Activated naive CD4-positive, alpha-beta T cell (primary cell): ENCODE measurements around the gene PRUNE2.
"Not testable (repeated sequence)": the region's sequence is repeated elsewhere in the genome, so short reads cannot be mapped to it uniquely, and the experiment has no call there.

Experiments
- DNase-seq, 4 experiments: peaks; one replicate each; lab custom pipeline; 2025; lab: John Stamatoyannopoulos, UW

PRUNE2 gene

DNA sequence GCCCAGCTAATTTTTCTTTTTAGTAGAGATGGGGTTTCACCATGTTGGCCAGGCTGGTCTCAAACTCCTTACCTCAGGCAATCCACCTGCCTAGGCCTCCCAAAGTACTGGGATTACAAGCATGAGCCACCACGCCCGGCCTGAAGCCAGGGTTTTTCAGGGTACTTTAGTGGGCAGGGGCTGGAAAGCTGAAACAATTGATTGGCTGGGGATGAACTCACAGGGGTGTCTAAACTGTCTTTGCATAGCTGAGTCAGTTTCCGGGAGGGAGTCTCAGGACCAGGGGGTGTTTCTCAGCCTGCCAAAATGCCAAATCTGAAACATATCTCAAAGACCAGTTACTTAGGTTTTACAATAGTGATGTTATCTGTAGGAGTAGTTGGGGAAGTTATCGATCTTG is 46.1 kb downstream of the PRUNE2 start:
- DNase-seq = no peak

DNA sequence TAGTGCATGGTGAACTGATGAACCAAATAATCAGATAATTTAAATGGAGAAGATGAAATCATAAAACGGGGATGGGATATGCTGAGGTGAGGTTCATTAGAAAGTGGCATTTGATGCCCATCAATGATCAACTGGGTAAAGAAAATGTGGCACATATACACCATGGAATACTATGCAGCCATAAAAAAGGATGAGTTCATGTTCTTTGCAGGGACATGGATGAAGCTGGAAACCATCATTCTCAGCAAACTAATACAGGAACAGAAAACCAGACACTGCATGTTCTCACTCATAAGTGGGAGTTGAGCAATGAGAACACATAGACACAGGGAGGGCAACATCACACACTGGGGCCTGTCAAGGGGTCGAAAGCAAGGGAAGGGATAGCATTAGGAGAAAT is 47.7 kb downstream of the PRUNE2 start:
- not testable (repeated sequence) for DNase-seq

DNA sequence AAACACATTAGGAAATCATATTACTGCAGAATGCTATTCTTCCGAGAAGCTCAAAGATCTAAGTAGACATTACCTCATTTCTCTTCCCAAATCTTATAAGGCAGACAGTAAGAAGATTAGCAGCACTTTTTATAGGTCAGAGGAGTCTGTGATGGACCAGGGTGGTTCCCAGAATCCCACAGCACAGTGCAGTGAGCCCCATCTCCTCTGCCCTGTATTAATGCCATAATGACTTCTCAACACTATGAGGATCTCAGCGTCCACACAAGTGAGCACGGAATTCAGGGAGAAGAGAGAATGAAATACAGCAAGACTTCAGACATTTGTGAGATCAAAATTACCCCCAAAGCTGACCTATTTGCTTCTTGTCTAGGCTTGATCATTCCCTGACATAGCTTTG is 49.9 kb downstream of the PRUNE2 start:
- no peak for DNase-seq

DNA sequence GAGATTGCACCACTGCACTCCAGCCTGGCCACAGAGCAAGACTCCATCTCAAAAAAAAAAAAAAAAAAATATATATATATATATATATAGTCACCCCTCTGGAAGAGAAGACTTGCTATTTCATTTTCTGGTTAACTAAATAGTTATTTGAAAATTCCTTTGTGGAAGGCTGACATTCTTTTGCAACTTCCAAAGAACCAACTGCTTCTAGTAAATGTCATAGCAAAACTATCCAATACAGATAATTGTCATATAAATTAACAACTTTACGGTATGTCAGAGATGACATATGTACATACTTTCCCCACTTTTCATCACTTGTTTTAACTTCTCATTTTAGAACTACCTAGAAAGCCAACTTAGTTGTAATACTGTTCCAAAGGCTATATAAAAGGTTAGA is 50.9 kb downstream of the PRUNE2 start:
- no peak for DNase-seq

DNA sequence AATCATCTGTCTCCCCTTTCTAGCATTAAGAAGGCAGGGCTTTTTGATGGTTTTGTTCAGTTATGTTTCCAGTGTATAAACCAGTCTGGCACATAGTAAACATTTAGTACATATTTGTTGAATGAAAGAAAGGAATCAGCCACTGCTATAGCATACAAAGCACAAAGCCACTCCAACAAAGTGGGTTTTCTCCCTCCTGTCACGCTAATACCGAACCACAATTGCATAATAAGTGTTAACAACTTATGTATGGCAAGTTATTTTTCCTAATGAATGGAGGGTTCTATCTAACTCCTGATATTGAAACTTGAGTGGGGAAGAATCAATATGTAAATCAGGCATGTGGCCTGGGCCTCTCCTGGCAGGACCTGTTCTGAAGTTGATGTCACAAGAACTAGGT is 53.9 kb downstream of the PRUNE2 start:
- DNase-seq = no peak

DNA sequence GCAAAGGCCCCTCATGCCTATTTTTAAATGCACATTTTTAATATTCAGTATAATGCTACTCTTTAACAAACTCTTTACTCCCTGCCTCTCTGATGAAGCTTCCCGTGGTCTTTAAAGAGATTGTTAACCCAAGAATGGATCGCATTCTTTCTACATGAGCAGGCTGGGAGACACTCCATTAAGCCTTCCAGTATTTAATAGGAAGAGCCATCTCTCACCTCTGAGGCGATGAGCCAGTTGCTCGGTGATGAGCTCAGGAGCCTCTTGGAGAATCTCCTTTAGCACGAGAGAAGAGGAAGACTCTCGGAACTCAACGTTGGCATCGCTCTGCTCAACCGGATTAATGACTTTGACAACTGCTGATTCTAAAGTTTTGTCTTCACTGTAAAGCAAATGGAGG is 59.6 kb downstream of the PRUNE2 start:
- no peak for DNase-seq

DNA sequence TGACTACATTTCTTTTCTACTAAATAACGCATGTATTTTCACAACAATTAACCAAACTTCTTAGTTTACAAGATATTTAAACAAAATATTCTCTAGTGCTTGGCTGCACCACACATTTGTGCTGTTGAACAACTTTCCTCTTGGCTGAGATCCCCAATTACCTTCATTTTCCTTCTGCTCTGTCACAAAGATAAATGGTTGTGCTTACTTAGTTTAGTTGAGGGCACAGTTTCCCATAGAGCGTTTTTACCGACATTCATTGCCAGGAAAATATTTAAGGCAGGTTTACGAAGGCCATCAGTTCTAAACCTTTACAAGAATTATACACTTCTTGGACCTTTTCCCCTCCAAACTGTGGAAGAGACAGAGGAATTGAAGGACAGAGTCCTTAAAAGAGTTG is 60.7 kb downstream of the PRUNE2 start:
- DNase-seq = no peak

DNA sequence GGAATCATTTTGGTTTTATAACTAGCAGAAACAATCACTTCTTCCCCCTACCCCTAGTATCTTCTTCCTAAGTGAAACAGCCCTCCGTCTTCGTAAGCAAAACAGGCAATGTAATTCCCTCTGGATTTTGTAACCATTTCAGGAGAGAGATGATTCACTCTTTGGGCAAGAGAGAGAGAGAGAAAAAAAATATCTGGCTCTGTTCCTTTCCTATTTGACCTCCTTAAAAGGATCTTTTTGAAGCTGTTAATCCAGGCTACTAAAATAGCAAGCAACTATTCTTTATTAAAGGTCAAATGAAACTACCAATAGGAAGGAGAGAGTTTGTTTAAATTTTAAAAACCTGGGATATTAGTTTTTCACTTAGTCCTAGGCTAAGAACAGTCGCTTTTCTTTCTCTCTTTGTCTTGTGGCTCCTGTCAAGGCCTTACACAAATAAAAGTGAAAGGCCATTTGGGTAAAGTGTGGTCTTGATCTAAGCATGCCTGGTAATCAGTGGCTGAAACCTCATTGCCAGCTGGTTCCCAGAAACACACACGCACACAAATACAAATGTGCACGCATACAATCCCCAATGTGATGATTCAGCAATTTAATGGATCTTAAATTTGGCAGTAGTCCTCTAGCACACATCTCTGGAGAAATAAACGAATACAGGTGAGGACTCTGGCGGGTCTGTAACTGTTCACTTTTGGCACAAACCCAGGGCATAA is 70.2 kb downstream of the PRUNE2 start:
- no peak for DNase-seq

DNA sequence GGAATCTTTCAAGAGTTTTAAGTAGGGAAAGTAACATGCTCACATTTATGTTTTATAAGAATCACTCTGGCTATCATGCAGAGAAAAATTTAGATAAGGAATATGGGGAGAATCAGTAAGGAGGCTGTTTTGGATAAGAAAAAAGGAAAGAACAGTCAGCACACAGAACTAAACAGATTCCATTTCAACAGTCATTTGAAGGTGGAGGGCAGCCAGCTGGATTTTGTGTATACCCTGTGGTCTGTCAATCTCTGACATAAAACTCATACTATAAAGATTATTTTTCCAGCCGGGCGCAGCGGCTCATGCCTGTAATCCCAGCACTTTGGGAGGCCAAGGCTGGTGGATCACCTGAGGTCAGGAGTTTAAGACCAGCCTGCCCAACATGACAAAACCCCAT is 77.5 kb downstream of the PRUNE2 start:
- DNase-seq = no peak

DNA sequence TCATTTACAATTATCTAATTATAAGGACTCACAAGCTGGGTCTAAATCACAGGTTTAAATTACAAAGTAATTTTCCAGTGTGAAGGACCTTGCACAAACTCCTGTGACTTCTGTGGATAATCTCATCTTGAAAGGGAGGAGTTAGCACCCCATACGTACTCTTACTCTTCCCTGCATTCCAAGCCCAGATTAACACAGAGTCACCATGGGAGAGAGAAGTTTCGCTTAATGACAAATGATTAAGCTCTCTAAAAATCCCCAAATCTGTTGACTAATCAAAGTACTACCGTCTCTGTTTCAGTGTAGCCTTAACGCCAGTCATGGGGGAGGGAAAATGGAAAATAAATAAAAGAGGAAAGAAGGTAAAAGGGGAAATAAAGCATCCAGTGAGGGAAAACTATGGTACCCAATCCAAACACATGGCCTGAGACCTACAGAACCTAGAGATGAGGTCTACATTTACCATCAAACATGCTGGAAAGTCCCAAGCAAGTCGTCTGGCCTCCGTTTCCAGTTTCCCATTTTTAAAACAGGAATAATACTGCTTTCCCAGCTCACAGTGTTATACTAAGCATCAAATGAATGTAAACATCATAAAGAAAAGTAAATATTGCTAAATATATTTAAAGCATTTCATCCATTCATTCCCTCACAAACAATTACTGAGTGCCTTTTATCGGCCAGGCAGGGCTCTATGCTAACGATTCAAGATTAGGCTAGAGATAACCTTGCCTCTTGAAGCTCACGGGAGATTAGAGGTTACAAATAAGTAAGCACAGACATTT is 78.4 kb downstream of the PRUNE2 start:
- DNase-seq = no peak

DNA sequence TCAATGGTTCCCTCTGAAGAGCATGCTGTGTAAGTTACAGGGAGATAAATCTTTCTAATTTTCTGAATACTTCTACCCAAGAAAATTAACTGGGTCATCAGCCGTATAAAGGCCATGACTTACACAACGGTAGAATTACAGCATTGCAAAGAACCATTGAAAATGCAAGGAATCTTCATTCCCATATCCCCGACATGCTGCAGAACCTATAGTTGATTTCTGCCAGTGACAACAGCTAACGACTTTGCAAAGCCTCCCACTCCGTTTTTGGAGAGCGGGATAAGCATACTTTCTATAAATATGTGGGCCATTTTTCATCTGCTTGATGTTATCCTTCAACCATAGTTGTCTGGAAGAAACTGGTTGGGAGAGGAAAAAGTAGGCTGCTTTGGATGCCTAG is 85.5 kb downstream of the PRUNE2 start:
- no peak for DNase-seq

DNA sequence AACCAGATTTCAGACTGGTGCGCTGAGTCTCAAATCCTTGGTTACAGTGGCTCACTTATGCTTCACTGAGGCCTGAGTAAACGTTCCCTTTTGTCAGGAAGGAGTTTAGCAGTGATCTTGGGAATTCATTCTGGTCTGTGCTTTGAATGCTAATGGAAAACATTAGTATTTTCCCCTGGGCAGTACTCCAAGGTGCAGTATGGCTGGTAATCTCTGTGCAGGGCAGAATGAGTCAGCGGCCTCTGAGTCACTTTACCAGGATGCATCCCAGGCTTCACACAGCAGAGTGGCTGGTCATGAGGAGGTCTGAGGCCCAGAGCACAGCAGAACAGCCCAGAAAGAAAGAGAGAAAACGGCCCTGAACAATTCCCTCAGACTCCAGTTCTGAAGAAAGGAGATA is 87.6 kb downstream of the PRUNE2 start:
- no peak for DNase-seq

DNA sequence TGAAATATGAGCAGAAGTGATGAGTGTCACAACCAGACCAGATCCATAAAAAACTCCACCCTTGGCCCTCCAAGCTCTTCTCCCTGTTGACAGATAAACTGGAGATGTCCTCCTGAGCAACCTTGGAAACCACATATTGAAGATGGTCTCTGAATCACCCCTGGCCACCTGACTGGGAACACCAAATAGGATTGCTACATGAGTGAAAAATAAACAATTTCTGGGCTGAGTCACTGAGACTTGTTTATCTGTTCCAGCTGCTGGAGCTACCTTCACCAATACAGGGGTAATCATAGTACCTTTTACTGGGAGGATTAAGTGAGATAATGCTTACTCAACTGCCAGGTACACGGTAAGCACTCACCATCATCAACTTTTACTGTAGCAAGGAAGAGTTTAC is 88.4 kb downstream of the PRUNE2 start:
- no peak for DNase-seq

DNA sequence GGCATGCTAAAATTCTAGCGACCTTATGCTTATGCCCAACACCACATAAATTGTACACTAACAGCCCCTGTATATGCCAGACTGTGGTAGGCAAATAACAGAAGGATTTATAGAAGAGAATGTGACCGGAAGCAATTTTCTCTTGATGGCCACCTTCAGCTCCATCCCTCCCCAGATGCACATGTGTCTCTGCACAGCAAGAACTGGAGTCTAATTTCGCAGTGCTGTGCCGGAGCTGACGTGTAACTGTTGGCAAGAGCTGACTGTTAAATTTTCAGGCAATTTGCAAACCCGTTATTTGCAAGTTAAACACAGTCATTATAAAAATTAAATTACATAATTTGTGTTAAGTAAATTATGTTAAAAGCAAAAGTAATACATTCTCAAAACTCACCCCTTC is 93.3 kb downstream of the PRUNE2 start:
- no peak for DNase-seq

DNA sequence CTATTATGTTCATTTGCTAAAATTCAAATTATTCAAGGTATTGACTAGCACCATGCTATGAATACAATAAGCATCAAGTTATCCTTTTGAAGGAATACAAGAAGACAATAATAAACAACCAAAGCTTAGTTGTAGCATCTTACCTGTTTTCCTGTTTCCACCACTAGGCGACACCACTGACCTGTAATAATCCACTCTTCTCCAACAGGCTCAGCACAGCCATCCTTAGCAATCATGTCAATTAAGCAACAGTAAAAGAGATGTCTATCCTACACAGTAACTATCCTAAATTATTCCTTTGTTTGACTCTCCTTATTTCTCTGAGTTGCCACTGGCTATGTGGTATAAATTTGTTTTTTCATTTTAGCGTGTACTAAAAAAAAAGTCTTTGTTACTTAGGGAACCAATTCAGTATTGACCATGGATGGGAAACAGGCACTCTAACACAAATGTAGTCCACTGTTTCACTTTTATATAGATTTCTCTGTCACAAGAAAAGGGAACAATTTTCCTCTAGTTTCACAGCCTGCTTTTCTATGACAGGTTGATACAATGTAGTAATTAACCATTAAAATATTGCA is 95.4 kb downstream of the PRUNE2 start:
- DNase-seq = no peak

DNA sequence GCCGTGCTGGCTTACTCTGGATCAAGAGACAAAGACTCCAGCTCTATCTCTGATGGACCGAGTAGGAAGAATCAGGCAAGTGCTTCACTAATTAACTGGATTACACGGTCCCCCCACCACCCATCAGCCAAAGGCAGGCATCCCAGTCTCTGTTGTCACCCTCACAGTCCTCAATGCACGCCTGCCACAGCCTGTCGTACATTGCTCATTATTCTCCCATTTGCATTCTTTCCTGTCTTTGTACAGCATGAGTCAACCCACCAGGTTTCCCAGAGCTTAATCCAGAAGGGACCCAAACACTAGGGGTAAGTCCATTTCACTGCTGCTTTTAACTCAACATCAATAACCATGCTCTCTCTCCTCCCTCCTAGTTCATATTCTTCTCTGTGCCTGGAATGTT is 97.3 kb downstream of the PRUNE2 start:
- no peak for DNase-seq

DNA sequence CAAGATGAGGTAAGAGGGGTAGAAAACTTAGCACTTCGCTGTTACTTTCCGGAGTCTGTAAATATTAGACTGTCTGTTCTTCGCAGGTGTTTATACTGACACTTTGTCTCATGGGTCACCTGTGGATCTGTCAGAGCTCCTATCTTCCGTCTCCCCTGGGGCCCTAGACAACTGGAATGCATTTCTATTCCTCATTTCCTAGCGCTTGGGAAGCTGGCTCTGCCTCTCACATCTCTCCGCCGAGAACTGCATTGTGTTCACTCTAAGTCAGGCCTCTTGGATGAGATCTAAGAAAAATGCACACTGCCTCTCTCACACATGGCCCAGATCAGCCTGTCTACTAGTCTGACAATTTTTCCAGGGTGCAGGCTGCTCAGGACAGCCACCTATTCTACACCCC is 102.2 kb downstream of the PRUNE2 start:
- no peak for DNase-seq

DNA sequence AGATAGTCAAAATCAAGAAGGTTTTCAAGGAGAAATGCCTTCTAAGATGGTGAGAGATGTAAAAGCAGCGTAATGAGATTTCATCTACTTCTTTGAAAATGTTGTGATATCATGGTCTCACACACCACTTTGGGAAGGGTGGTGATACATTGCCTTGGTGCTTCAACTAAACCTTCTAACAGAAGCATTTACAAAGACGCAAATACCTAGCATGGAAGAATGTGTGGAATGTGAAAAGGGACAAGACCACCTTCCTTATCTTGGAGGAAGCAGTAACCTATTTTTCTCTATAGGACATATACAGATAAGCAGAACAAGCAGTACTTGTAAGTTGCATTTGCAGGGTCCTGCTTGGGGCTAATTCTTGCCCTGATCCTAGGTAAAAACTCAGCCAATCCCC is 102.8 kb downstream of the PRUNE2 start:
- no peak for DNase-seq

DNA sequence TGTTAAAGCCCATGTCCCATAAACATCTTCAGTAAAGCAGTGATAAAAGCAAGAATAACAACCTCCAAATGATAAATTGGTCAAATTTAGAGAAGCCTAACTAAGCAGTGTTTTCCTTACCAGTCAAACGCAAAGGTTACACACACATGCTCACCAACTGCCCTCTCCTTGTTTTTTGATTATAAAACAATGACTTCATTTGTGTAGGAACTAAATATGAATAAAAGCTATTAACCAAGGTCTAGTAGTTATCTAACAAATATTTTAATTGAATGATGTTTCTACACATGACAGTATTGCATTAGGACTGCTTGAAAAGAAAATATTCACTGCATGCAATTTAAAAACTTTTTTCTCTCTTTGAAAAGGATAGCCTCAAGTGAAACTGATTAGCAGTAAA is 105.0 kb downstream of the PRUNE2 start:
- DNase-seq = no peak

DNA sequence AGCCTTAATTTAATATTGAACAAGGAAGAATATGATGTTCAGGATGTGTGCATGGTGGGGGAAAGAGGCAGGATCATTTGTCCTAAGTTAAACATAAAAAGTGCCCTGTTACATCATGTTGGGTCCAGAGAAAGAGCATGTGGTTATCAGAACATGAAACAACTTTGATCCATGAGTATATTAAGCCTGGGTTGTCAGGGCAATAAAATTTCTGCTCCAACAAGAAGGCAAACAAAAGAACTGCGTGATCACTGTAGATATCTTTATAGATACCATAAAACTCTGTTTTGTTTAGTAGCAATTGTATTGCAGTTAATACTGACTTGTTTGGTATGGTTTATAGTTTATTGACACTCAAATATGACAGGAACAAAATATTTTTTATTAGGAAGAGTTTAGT is 106.4 kb downstream of the PRUNE2 start:
- no peak for DNase-seq

DNA sequence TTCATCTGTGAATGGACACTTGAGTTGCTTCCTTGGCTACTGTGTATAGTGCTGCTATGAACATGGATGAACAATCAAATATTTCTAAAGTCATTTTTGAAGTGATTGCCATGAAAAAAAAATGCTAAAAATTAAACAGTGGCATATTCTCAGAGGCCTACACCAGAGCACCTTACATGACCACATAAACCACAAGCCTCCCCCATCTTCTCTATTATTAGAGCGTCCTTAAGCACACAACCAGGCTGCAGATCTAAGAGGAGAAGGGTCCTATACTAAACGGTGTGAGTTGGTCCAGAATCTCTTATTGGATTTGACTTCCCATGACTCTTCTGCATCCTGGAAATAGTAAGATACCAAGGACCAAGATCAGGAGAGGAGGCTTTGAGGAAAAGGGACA is 107.4 kb downstream of the PRUNE2 start:
- no peak for DNase-seq

DNA sequence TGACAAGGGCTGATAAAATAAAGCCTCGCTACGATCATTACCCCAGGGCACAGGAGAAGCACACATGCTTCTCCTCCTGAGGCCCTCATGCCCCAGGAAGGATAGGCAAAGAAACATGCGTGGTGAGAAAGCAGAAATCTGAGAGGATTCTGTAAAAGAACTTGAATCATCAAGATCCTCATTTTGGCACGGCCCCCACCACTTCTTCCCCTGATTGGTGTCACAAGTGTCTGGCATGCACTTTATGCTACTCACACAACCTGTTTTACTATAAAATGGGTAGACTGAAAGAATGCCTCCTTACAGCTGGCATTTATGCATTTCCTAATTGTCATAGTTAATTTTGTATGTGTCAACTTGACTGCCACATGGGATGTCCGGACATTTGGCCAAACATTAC is 109.6 kb downstream of the PRUNE2 start:
- DNase-seq = no peak

DNA sequence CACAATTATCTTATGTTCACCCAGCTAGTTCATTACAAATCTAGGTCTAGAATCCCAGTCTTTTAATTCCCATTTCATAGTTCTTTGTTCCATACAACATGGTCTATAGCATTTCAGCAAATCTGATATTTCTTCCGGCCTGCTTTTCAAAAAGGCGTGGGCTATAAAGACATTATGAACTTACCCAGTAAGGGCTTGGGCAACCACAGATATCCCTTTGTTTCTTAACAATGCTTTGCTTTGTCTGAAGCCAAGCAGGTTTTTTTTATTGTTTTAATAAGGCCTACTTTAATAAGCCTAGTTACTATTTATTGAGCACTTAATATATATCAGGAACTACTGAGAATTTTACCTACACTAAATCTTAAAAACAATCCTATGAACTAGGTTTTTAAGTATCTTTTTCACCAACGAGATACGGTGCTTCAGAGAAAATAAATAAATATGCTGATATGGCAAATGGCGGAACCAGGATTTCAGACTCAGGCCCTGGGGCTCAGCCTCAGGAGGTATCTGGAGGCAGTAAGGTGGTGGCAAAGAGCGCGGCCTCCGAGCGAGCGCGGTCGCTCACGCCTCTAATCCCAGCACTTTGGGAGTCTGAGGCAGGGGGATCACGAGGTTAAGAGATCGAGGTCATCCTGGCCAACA is 112.0 kb downstream of the PRUNE2 start:
- DNase-seq = no peak
